ENCODE data around the gene MED27.

The MED27 gene

DNA sequence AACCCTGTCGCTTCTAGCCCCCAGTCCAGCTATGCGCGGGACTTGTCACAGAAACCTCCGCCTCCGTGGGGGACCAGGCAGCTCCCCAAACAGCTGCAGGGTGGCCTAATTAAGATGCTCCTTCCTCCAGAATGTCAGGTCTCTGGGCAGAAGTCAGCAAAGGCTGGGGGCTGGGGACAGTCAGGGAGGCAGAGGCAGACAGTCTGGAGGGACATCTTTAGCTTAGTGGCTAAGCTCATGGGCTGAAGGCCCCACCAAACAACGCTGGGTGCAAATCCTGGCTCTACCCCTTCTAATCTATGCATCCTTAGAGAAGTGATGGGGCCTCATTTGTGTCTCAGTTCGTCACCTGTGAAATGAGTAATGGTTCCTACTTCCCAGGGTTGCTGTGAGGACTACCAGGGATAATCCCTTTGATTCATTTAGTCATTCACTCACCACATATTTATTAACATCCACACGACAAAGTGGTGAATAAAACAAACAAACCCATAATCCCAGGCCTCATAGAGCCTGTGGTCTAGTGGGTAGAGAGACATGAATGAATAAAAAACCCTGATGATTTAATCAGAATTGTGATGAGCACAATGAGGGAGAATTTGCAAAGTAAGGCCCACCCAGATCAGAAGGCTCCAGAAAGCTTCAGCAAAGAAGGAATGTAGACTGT lies 20.2 kb upstream of the MED27 start:
- Histone ChIP-seq H4K91ac (ENCODE audit: low read depth, low read length) (no peak overlapping the region), H4K8ac (ENCODE audit: low read depth, low read length) (no peak overlapping the region), H3K23ac (ENCODE audit: low read length) (no peak overlapping the region), H3K4ac (ENCODE audit: low read depth, low read length) (no peak overlapping the region), H3K9ac (ENCODE audit: low read length) (no peak overlapping the region), H2BK120ac (ENCODE audit: insufficient read depth, low read length, poor library complexity) (no peak overlapping the region), H4K12ac (ENCODE audit: low read depth, low read length) (no peak overlapping the region), H3K27me3 (ENCODE audit: insufficient read depth, low read length) (peaks cover 2% of the 10 kb centered on the region), H3K79me2 (ENCODE audit: control insufficient read depth, insufficient read depth, low read length, poor library complexity) (no peaks in the 10 kb centered on the region), H3K27ac (ENCODE audit: low read depth, low read length) (no peak overlapping the region), H2AFZ (ENCODE audit: insufficient read depth, low read length, poor library complexity) (no peak overlapping the region), H2BK12ac (ENCODE audit: low read length) (no peak overlapping the region), H3K18ac (ENCODE audit: low read length) (no peak overlapping the region), H3K4me1 (ENCODE audit: control insufficient read depth in 1 of 2, insufficient read depth in 2 of 2, low read length in 2 of 2) (no peaks in the 10 kb centered on the region), H3K4me2 (ENCODE audit: low read length) (no peak overlapping the region), H2AK5ac (ENCODE audit: low read length) (no peak overlapping the region), H3K4me3 (ENCODE audit: low read depth, low read length) (no peak overlapping the region), H3K36me3 (ENCODE audit: control insufficient read depth in 1 of 2, insufficient read depth in 2 of 2, low read length in 2 of 2) (no peaks in the 10 kb centered on the region), H3K79me1 (ENCODE audit: low read length) (no peaks in the 10 kb centered on the region), H2BK5ac (ENCODE audit: low read depth, low read length, poor library complexity) (no peak overlapping the region), H3K14ac (ENCODE audit: low read length) (no peak overlapping the region), H3K9me3 (ENCODE audit: insufficient read depth, low read depth, low read length) (peaks cover 2% of the 10 kb centered on the region)
- no peak for DNase-seq
- no CpG with 5 or more reads among the region's 8 CpGs for WGBS (ENCODE audit: extremely low coverage, insufficient coverage, insufficient read length)

GRCh38 chr9:132099167-132099566 lies 19.5 kb upstream of the MED27 start:
- no peak for DNase-seq
- Histone ChIP-seq H2BK5ac (ENCODE audit: low read depth, low read length, poor library complexity) (no peak overlapping the region), H3K4ac (ENCODE audit: low read depth, low read length) (no peak overlapping the region), H3K9me3 (ENCODE audit: insufficient read depth, low read depth, low read length) (peaks cover 2% of the 10 kb centered on the region), H4K8ac (ENCODE audit: low read depth, low read length) (no peak overlapping the region), H4K91ac (ENCODE audit: low read depth, low read length) (no peak overlapping the region), H2BK12ac (ENCODE audit: low read length) (no peak overlapping the region), H3K27ac (ENCODE audit: low read depth, low read length) (no peak overlapping the region), H3K79me1 (ENCODE audit: low read length) (no peaks in the 10 kb centered on the region), H3K79me2 (ENCODE audit: control insufficient read depth, insufficient read depth, low read length, poor library complexity) (no peaks in the 10 kb centered on the region), H3K4me2 (ENCODE audit: low read length) (no peak overlapping the region), H3K4me1 (ENCODE audit: control insufficient read depth in 1 of 2, insufficient read depth in 2 of 2, low read length in 2 of 2) (no peaks in the 10 kb centered on the region), H3K14ac (ENCODE audit: low read length) (no peak overlapping the region), H2AFZ (ENCODE audit: insufficient read depth, low read length, poor library complexity) (no peak overlapping the region), H3K23ac (ENCODE audit: low read length) (no peak overlapping the region), H2BK120ac (ENCODE audit: insufficient read depth, low read length, poor library complexity) (no peak overlapping the region), H3K18ac (ENCODE audit: low read length) (no peak overlapping the region), H3K4me3 (ENCODE audit: low read depth, low read length) (no peak overlapping the region), H2AK5ac (ENCODE audit: low read length) (no peak overlapping the region), H3K27me3 (ENCODE audit: insufficient read depth, low read length) (peaks cover 2% of the 10 kb centered on the region), H3K36me3 (ENCODE audit: control insufficient read depth in 1 of 2, insufficient read depth in 2 of 2, low read length in 2 of 2) (no peaks in the 10 kb centered on the region), H4K12ac (ENCODE audit: low read depth, low read length) (no peak overlapping the region), H3K9ac (ENCODE audit: low read length) (no peak overlapping the region)
- no CpG with 5 or more reads among the region's 7 CpGs for WGBS (ENCODE audit: extremely low coverage, insufficient coverage, insufficient read length)

DNA sequence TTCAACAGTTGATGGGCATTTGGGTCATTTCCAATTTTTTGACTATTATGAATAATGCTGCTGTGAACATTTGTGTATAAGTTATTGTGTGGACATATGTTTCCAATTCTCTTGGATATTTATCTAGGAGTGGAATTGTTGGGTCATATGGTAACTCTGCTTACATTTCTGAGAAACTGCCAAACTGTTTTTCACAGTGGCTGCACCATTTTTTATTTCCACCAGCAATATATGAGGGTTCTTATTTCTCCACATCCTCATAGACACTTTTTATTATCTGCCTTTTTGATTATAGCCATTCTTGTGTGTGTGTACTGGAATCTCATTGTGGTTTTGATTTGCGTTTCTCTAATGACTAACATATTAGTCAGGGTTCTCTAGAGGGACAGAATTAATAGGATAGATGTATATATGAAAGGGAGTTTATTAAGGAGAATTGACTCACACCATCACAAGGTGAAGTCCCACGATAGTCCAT lies 14.7 kb upstream of the MED27 start:
- H3K14ac ChIP-seq (ENCODE audit: low read length): no peak overlapping the region
- H3K79me2 ChIP-seq (ENCODE audit: control insufficient read depth, insufficient read depth, low read length, poor library complexity): no peaks in the 10 kb centered on the region
- H4K91ac ChIP-seq (ENCODE audit: low read depth, low read length): no peak overlapping the region
- H3K27me3 ChIP-seq (ENCODE audit: insufficient read depth, low read length): no peaks in the 10 kb centered on the region
- H3K4me3 ChIP-seq (ENCODE audit: low read depth, low read length): no peak overlapping the region
- H4K12ac ChIP-seq (ENCODE audit: low read depth, low read length): no peak overlapping the region
- H3K79me1 ChIP-seq (ENCODE audit: low read length): no peaks in the 10 kb centered on the region
- DNase-seq: no peak
- no peak overlapping the region for H2BK12ac ChIP-seq (ENCODE audit: low read length)
- no CpG with 5 or more reads among the region's 2 CpGs for WGBS (ENCODE audit: extremely low coverage, insufficient coverage, insufficient read length)
- no peak overlapping the region for H3K4ac ChIP-seq (ENCODE audit: low read depth, low read length)
- no peak overlapping the region for H2AFZ ChIP-seq (ENCODE audit: insufficient read depth, low read length, poor library complexity)
- no peak overlapping the region for H4K8ac ChIP-seq (ENCODE audit: low read depth, low read length)
- peaks cover 2% of the 10 kb centered on the region for H3K9me3 ChIP-seq (ENCODE audit: insufficient read depth, low read depth, low read length)
- H3K4me2 ChIP-seq (ENCODE audit: low read length): no peak overlapping the region
- no peak overlapping the region for H3K23ac ChIP-seq (ENCODE audit: low read length)
- no peak overlapping the region for H3K18ac ChIP-seq (ENCODE audit: low read length)
- no peak overlapping the region for H3K27ac ChIP-seq (ENCODE audit: low read depth, low read length)
- H3K4me1 ChIP-seq (ENCODE audit: control insufficient read depth in 1 of 2, insufficient read depth in 2 of 2, low read length in 2 of 2): no peaks in the 10 kb centered on the region
- H2AK5ac ChIP-seq (ENCODE audit: low read length): no peak overlapping the region
- H2BK120ac ChIP-seq (ENCODE audit: insufficient read depth, low read length, poor library complexity): no peak overlapping the region
- no peak overlapping the region for H2BK5ac ChIP-seq (ENCODE audit: low read depth, low read length, poor library complexity)
- no peaks in the 10 kb centered on the region for H3K36me3 ChIP-seq (ENCODE audit: control insufficient read depth in 1 of 2, insufficient read depth in 2 of 2, low read length in 2 of 2)
- no peak overlapping the region for H3K9ac ChIP-seq (ENCODE audit: low read length)

DNA sequence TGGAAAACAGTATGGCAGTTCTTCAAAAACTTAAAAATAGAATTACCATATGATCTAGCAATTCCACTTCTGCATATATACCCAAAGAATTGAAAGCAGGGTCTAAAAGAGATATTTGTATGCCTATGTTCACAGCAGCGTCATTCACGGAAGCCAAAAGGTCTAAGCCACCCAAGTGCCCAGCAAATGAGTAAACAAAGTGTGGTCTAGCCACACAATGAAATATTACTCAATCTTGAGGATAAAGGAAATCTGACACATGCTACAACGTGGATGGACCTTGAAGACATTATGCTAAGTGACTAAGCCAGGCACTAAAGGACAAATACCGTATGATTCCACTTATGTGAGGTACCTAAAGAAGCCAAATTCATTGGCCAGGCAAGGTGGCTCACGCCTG lies 11.1 kb upstream of the MED27 start:
- no peaks in the 10 kb centered on the region for H3K27me3 ChIP-seq (ENCODE audit: insufficient read depth, low read length)
- H3K18ac ChIP-seq (ENCODE audit: low read length): no peak overlapping the region
- no peak overlapping the region for H2BK12ac ChIP-seq (ENCODE audit: low read length)
- H3K14ac ChIP-seq (ENCODE audit: low read length): no peak overlapping the region
- H3K36me3 ChIP-seq (ENCODE audit: control insufficient read depth in 1 of 2, insufficient read depth in 2 of 2, low read length in 2 of 2): no peaks in the 10 kb centered on the region
- no CpG with 5 or more reads among the region's 5 CpGs for WGBS (ENCODE audit: extremely low coverage, insufficient coverage, insufficient read length)
- no peaks in the 10 kb centered on the region for H3K79me1 ChIP-seq (ENCODE audit: low read length)
- H3K23ac ChIP-seq (ENCODE audit: low read length): no peak overlapping the region
- no peak overlapping the region for H2BK5ac ChIP-seq (ENCODE audit: low read depth, low read length, poor library complexity)
- no peak overlapping the region for H3K4ac ChIP-seq (ENCODE audit: low read depth, low read length)
- no peak overlapping the region for H4K12ac ChIP-seq (ENCODE audit: low read depth, low read length)
- H2BK120ac ChIP-seq (ENCODE audit: insufficient read depth, low read length, poor library complexity): no peak overlapping the region
- no peak overlapping the region for H4K8ac ChIP-seq (ENCODE audit: low read depth, low read length)
- no peak overlapping the region for H3K27ac ChIP-seq (ENCODE audit: low read depth, low read length)
- no peak overlapping the region for H3K9ac ChIP-seq (ENCODE audit: low read length)
- H3K4me3 ChIP-seq (ENCODE audit: low read depth, low read length): no peak overlapping the region
- H3K79me2 ChIP-seq (ENCODE audit: control insufficient read depth, insufficient read depth, low read length, poor library complexity): no peaks in the 10 kb centered on the region
- no peak overlapping the region for H3K4me2 ChIP-seq (ENCODE audit: low read length)
- H3K4me1 ChIP-seq (ENCODE audit: control insufficient read depth in 1 of 2, insufficient read depth in 2 of 2, low read length in 2 of 2): no peaks in the 10 kb centered on the region
- DNase-seq: no peak
- no peak overlapping the region for H2AFZ ChIP-seq (ENCODE audit: insufficient read depth, low read length, poor library complexity)
- no peak overlapping the region for H4K91ac ChIP-seq (ENCODE audit: low read depth, low read length)
- no peak overlapping the region for H2AK5ac ChIP-seq (ENCODE audit: low read length)
- H3K9me3 ChIP-seq (ENCODE audit: insufficient read depth, low read depth, low read length): no peaks in the 10 kb centered on the region

Measured in trophoblast cell (in vitro differentiated cells and primary cell).